DND-41 (cell line): ENCODE measurements around the gene TMEM151B.

Source experiments
- EZH2 ChIP-seq: IDR thresholded peaks from 3 replicates; pipeline ENCODE4 v1.6.1; 2012; ENCODE audit warnings: borderline replicate concordance, low read depth, mild to moderate bottlenecking, moderate library complexity, low read length, inconsistent platforms; ENCODE audit not compliant: severe bottlenecking
- TF ChIP-seq, protein P1 (sequence below): IDR thresholded peaks from 2 replicates; pipeline ENCODE4 v1.5.1; 2012; ENCODE audit warnings: borderline replicate concordance, low read length, moderate library complexity, mild to moderate bottlenecking; ENCODE audit not compliant: poor library complexity, severe bottlenecking; ENCODE audit errors: extremely low read depth

DNA sequence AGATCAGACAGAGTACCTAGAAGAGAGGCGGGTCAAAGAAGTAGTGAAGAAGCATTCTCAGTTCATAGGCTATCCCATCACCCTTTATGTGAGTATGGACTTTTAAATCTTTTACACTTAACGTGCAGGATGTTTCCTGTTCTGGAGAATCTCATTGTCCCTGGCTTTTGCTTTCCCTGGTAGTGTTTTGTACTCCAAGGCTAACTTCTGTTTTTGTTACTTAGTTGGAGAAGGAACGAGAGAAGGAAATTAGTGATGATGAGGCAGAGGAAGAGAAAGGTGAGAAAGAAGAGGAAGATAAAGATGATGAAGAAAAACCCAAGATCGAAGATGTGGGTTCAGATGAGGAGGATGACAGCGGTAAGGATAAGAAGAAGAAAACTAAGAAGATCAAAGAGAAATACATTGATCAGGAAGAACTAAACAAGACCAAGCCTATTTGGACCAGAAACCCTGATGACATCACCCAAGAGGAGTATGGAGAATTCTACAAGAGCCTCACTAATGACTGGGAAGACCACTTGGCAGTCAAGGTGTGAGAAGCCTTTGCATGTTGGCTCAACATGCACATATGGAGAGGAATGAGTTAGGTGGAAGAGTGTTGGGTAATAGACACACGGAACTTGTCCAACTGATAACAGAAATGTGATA is 20.1 kb upstream of the TMEM151B start:
- TF ChIP-seq EZH2: no peak
- TF ChIP-seq, protein P1, sequence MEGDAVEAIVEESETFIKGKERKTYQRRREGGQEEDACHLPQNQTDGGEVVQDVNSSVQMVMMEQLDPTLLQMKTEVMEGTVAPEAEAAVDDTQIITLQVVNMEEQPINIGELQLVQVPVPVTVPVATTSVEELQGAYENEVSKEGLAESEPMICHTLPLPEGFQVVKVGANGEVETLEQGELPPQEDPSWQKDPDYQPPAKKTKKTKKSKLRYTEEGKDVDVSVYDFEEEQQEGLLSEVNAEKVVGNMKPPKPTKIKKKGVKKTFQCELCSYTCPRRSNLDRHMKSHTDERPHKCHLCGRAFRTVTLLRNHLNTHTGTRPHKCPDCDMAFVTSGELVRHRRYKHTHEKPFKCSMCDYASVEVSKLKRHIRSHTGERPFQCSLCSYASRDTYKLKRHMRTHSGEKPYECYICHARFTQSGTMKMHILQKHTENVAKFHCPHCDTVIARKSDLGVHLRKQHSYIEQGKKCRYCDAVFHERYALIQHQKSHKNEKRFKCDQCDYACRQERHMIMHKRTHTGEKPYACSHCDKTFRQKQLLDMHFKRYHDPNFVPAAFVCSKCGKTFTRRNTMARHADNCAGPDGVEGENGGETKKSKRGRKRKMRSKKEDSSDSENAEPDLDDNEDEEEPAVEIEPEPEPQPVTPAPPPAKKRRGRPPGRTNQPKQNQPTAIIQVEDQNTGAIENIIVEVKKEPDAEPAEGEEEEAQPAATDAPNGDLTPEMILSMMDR: no peak
